Lower leg skin (tissue), 4 donors: ENCODE measurements around the gene HMGXB4. TPM values are rescaled to one million over a fixed set of nuclear protein-coding genes. Genes with fewer than 3 reads are reported as not detected.

Experiments used
- DNase-seq, 2 donors: peaks; one replicate each; pipeline ENCODE4 v3.0.0-alpha.2; 2019; ENCODE audit warnings: low spot score in 2 of 2
- H3K4me3 ChIP-seq: fragments of 200-600 bp; sonication (generic); 2 replicates; pipeline ENCODE4 v1.5.1; 2017; ENCODE audit warnings: mild to moderate bottlenecking, low read depth; ENCODE audit not compliant: poor library complexity, severe bottlenecking
- CTCF ChIP-seq, 3 donors: fragments of 450-650 bp; IDR thresholded peaks; one replicate each; pipeline ENCODE4 v1.5.1; 2016; ENCODE audit warnings: antibody characterized with exemption in 3 of 3, mild to moderate bottlenecking in 3 of 3, moderate library complexity in 2 of 3
- POLR2A ChIP-seq, 2 donors: fragments of 450-650 bp; IDR thresholded peaks; one replicate each; pipeline ENCODE4 v1.6.1; 2016 to 2017; ENCODE audit warnings: antibody characterized with exemption in 2 of 2, mild to moderate bottlenecking in 1 of 2, moderate library complexity in 1 of 2
- WGBS, 2 donors: methylation state at CpG; one replicate each; pipeline ENCODE4 v1.1.5; 2018; 5-methylcytosine and 5-hydroxymethylcytosine counted together
- intact Hi-C: fragments of 100-400 bp; cut with DNase I; formaldehyde crosslinking; loops from one replicate; pipeline ENCODE4 v1.15.0; 2023; ENCODE audit warnings: low total_unique reads
- total RNA-seq, 4 donors: library from RNA; depleted of rRNA; stranded (reverse); fragments of >200 nt; gene quantifications; one replicate each; pipeline ENCODE4 v1.1.0, GENCODE V29; 2016

Gene HMGXB4
- total RNA-seq, 4 donors from 2014 or later, result 15.1 to 28.3 (median 18.6) TPM

GRCh38 chr22:35308480-35309021 lies 51.3 kb downstream of the HMGXB4 start:
- H3K4me3 ChIP-seq, result no peak overlapping the region
- WGBS, 2 donors, result 74 to 77% methylated on average over 6 of the region's 6 CpGs
- intact Hi-C loops, result no loop called here
- no peak for TF ChIP-seq POLR2A (IDR thresholded peaks at IDR 0.05)
- TF ChIP-seq CTCF (IDR thresholded peaks at IDR 0.05), result no peak
- DNase-seq, result no peak

GRCh38 chr22:35310556-35311550 lies 53.6 kb downstream of the HMGXB4 start:
- TF ChIP-seq POLR2A (IDR thresholded peaks at IDR 0.05), result no peak
- no peak for TF ChIP-seq CTCF (IDR thresholded peaks at IDR 0.05)
- H3K4me3 ChIP-seq, result no peak overlapping the region
- WGBS, 2 donors, result 68 to 75% methylated on average over 18 of the region's 18 CpGs
- intact Hi-C loops, result no loop called here
- no peak for DNase-seq

- intact Hi-C loops, result no loop called here
- 85 to 94% methylated on average over 8 of the region's 8 CpGs for WGBS, 2 donors
- DNase-seq, result peak in 1 of 2 donors; percentile 82
- TF ChIP-seq CTCF (IDR thresholded peaks at IDR 0.05), result no peak
- TF ChIP-seq POLR2A (IDR thresholded peaks at IDR 0.05), result no peak
- H3K4me3 ChIP-seq, result no peak overlapping the region
Observed at GRCh38 chr22:35311551-35311999, 54.3 kb downstream of the HMGXB4 start.

- TF ChIP-seq POLR2A (IDR thresholded peaks at IDR 0.05), result no peak
- TF ChIP-seq CTCF (IDR thresholded peaks at IDR 0.05), result no peak
- intact Hi-C loops, result no loop called here
- DNase-seq, result peak in 1 of 2 donors; percentile 86
Observed at GRCh38 chr22:35312198-35313059, 55.1 kb downstream of the HMGXB4 start.

GRCh38 chr22:35313311-35314121 lies 56.2 kb downstream of the HMGXB4 start:
- WGBS, 2 donors, result 64 to 69% methylated on average over 12 to 14 of the region's 14 CpGs

More at GRCh38 chr22:35312198-35313059, 55.1 kb downstream of the HMGXB4 start:
- 70 to 72% methylated on average over 13 of the region's 13 CpGs for WGBS, 2 donors
- no peak overlapping the region for H3K4me3 ChIP-seq

More at GRCh38 chr22:35313311-35314121, 56.2 kb downstream of the HMGXB4 start:
- TF ChIP-seq CTCF (IDR thresholded peaks at IDR 0.05) (no peak), POLR2A (IDR thresholded peaks at IDR 0.05) (no peak)
- DNase-seq, result peak in 1 of 2 donors; percentile 87
- H3K4me3 ChIP-seq, result no peak overlapping the region
- intact Hi-C loops, result no loop called here
